GM10266 (cell line): ENCODE data around the gene CPNE1.

Source experiments
- DNase-seq: peaks from one replicate; pipeline ENCODE4 v3.0.0; 2012; ENCODE audit errors: extremely low spot score
- CTCF ChIP-seq: IDR thresholded peaks from 2 replicates; pipeline ENCODE4 v1.5.1; 2012; ENCODE audit warnings: mild to moderate bottlenecking, low read depth; ENCODE audit not compliant: control insufficient read depth, insufficient read depth; ENCODE audit errors: missing control alignments

The CPNE1 gene

DNA sequence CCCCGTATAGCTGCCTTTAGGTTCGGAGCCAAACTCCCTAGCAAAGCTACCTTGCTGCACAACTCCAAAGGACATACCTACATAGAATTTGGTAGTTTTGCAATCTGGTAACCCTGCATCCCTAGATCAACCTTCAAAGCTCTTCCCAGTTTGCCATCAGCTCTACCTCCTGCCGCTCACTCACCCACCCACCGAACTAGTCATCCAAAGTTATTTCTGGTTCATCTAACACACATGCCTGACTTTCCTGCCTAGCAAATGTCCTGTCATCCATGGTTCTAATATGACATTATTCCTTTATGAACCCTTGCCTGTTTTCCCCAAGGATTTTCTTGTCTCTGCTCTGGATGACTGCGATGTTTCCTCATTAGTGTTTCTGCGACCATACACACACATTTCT, 27.4 kb downstream of the CPNE1 start:
- DNase-seq = no peak
- no peak for TF ChIP-seq CTCF

- no peak for TF ChIP-seq CTCF
These were observed 28.6 kb downstream of the CPNE1 start for GRCh38 chr20:35636095-35636494.

GRCh38 chr20:35635652-35636051, 29.0 kb downstream of the CPNE1 start:
- TF ChIP-seq CTCF = no peak
- no peak for DNase-seq

More at GRCh38 chr20:35636095-35636494, 28.6 kb downstream of the CPNE1 start:
- DNase-seq = no peak

DNA sequence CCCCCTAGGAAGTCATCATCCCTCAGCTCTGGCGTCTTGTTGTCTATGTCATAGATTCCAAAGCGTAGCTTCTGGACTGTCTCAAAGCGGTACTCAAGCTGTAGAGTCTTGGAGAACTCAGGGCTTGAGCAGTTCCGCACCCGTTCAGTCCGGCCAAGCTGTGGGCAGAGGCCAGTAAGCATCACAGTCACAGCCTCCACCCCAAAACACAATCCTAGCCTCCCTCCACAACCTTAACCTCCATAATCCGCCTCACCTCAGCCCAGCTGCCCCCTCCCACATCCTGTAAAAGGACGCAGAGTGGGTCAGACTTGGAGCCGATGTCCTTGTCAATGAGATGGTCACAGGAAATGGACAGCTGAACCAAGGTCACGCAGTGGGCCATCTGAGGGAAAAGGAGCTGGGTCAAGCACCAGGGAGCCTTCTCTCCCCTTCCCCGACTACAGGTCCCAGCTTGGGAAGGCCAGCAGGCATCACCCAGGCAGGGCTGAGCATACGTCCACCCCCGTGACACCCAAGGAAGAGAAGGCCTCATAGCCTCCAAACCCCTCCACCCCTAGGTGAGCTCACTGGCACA, 32.1 kb downstream of the CPNE1 start:
- DNase-seq = no peak
- no peak for TF ChIP-seq CTCF

GRCh38 chr20:35630636-35631035, 34.1 kb downstream of the CPNE1 start:
- DNase-seq = no peak
- no peak for TF ChIP-seq CTCF

DNA sequence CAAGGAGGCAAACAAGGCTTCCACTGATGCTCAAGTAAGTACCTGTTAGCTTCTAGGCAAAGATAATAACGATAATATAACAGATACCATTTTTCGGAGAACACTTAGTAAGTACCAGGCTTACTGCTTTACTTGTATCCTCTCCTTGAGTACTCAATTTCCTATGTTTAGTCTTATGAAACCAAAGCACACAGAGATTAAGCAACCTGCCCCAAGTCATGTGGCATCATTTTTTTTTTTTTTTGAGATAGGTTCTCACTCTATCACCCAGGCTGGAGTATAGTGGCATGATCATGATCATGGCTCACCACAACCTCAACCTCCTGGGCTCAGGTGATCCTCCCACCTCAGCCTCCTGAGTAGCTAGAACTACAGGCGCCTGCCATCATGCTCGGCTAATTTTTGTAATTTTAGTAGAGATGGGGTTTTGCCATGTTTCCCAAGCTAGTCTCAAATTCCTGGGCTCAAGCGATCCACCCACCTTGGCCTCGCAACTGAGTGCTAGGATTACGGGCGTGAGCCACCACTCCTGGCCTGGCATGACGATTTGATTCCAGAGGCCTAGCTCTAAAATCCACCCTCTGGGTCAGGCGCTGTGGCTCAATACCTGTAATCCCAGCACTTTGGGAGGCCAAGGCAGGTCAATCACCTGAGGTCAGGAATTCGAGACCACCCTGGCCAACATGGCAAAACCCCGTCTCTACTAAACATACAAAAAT, 35.1 kb downstream of the CPNE1 start:
- DNase-seq = no peak
- no peak for TF ChIP-seq CTCF

GRCh38 chr20:35627121-35627520, 37.6 kb downstream of the CPNE1 start:
- TF ChIP-seq CTCF = no peak

More at GRCh38 chr20:35627121-35627520, 37.6 kb downstream of the CPNE1 start:
- no peak for DNase-seq
